ENCODE results near the gene XXYLT1. TPM values are rescaled to one million over a fixed set of nuclear protein-coding genes. Genes with fewer than 3 reads are reported as not detected.

Gene XXYLT1
- total RNA-seq, 4 donors from 2014 or later: 5.4 to 18.2 (median 6.9) TPM

GRCh38 chr3:195256639-195257453, 14.1 kb downstream of the XXYLT1 start:
- no peaks in the 10 kb centered on the region for H3K36me3 ChIP-seq
- H3K9me3 ChIP-seq: no peaks in the 10 kb centered on the region
- peaks cover 0 to 23% (median 11%) of the 10 kb centered on the region in 4 donors for H3K4me1 ChIP-seq
- peak in 1 of 3 donors; percentile 41 for DNase-seq
- TF ChIP-seq POLR2A (IDR thresholded peaks at IDR 0.05) (no peak), CTCF (IDR thresholded peaks at IDR 0.05) (no peak)
- no peaks in the 10 kb centered on the region for H3K27me3 ChIP-seq
- H3K27ac ChIP-seq: peak overlapping the region in 1 of 4 donors; percentile 84
- no peak overlapping the region for H3K4me3 ChIP-seq

GRCh38 chr3:195255571-195256501, 15.1 kb downstream of the XXYLT1 start:
- no peak for TF ChIP-seq POLR2A (IDR thresholded peaks at IDR 0.05)
- no peak for TF ChIP-seq CTCF (IDR thresholded peaks at IDR 0.05)
- H3K27ac ChIP-seq: no peak overlapping the region
- no peaks in the 10 kb centered on the region for H3K9me3 ChIP-seq
- DNase-seq: peak in 1 of 3 donors; percentile 30
- peaks cover 0 to 21% (median 9%) of the 10 kb centered on the region in 4 donors for H3K4me1 ChIP-seq
- no peaks in the 10 kb centered on the region for H3K36me3 ChIP-seq
- no peak overlapping the region for H3K4me3 ChIP-seq
- no peaks in the 10 kb centered on the region for H3K27me3 ChIP-seq

- Histone ChIP-seq H3K4me3 (no peak overlapping the region), H3K27ac (no peak overlapping the region), H3K9me3 (no peaks in the 10 kb centered on the region), H3K4me1 (peaks cover 0 to 15% (median 7%) of the 10 kb centered on the region in 4 donors), H3K36me3 (no peaks in the 10 kb centered on the region), H3K27me3 (no peaks in the 10 kb centered on the region)
- peak in 1 of 3 donors; percentile 34 for DNase-seq
- TF ChIP-seq CTCF (IDR thresholded peaks at IDR 0.05) (no peak), POLR2A (IDR thresholded peaks at IDR 0.05) (no peak)
Measured at GRCh38 chr3:195255176-195255500, 15.8 kb downstream of the XXYLT1 start.

- Histone ChIP-seq H3K9me3 (no peaks in the 10 kb centered on the region), H3K36me3 (no peaks in the 10 kb centered on the region), H3K27me3 (no peaks in the 10 kb centered on the region), H3K27ac (no peak overlapping the region), H3K4me3 (no peak overlapping the region), H3K4me1 (peaks cover 0 to 14% (median 7%) of the 10 kb centered on the region in 4 donors)
- peak in 1 of 3 donors; percentile 43 for DNase-seq
- TF ChIP-seq POLR2A (IDR thresholded peaks at IDR 0.05) (no peak), CTCF (IDR thresholded peaks at IDR 0.05) (no peak)
Measured at GRCh38 chr3:195254454-195255175, 16.3 kb downstream of the XXYLT1 start.

- H3K4me3 ChIP-seq: no peak overlapping the region
- TF ChIP-seq POLR2A (IDR thresholded peaks at IDR 0.05) (no peak), CTCF (IDR thresholded peaks at IDR 0.05) (no peak)
- H3K27ac ChIP-seq: no peak overlapping the region
- peak in 1 of 3 donors; percentile 37 for DNase-seq
- no peaks in the 10 kb centered on the region for H3K9me3 ChIP-seq
- H3K4me1 ChIP-seq: peaks cover 0 to 8% (median 4%) of the 10 kb centered on the region in 4 donors
- H3K36me3 ChIP-seq: no peaks in the 10 kb centered on the region
- H3K27me3 ChIP-seq: no peaks in the 10 kb centered on the region
Measured at GRCh38 chr3:195253923-195254432, 17.0 kb downstream of the XXYLT1 start.
